Neural progenitor cell (in vitro differentiated cells): ENCODE measurements around the gene CTTNBP2NL.

ENCODE experiments used
- CTCF ChIP-seq: fragments of 200-600 bp; sonication (generic); IDR thresholded peaks from 2 replicates; pipeline ENCODE4 v1.5.1; 2017; ENCODE audit warnings: antibody characterized with exemption, mild to moderate bottlenecking
- EZH2 ChIP-seq: fragments of 200-600 bp; sonication (generic); IDR thresholded peaks from 2 replicates; pipeline ENCODE4 v1.6.1; 2017; ENCODE audit warnings: antibody characterized with exemption, mild to moderate bottlenecking, moderate library complexity

- TF ChIP-seq CTCF (no peak), EZH2 (no peak)
These were observed 22.2 kb upstream of the CTTNBP2NL start for GRCh38 chr1:112373806-112374205.
